ENCODE measurements around the gene FOXO1. TPM values are rescaled to one million over a fixed set of nuclear protein-coding genes. Genes with fewer than 3 reads are reported as not detected.

FOXO1 gene
- total RNA-seq, 4 donors from 2014 or later = 153 to 194 (median 176) TPM

- Histone ChIP-seq H3K36me3 (peaks cover 0 to 15% (median 0%) of the 10 kb centered on the region in 3 donors), H3K27me3 (no peaks in the 10 kb centered on the region), H3K9me3 (no peaks in the 10 kb centered on the region), H3K4me1 (peaks cover 0 to 85% (median 49%) of the 10 kb centered on the region in 4 donors), H3K4me3 (no peak overlapping the region), H3K27ac (peak overlapping the region in 3 of 4 donors; percentile 25 to 79 (median 79))
- no peak for DNase-seq (ENCODE audit: low spot score in 2 of 2)
- TF ChIP-seq EP300 (IDR thresholded peaks at IDR 0.05) = no peak
- no peak for TF ChIP-seq CTCF (IDR thresholded peaks at IDR 0.05)
- no peak for TF ChIP-seq POLR2A (IDR thresholded peaks at IDR 0.05)
- WGBS, 2 donors = 38 to 56% methylated on average over 6 of the region's 6 CpGs
Measured at GRCh38 chr13:40562975-40563349, 103.5 kb downstream of the FOXO1 start.

DNA sequence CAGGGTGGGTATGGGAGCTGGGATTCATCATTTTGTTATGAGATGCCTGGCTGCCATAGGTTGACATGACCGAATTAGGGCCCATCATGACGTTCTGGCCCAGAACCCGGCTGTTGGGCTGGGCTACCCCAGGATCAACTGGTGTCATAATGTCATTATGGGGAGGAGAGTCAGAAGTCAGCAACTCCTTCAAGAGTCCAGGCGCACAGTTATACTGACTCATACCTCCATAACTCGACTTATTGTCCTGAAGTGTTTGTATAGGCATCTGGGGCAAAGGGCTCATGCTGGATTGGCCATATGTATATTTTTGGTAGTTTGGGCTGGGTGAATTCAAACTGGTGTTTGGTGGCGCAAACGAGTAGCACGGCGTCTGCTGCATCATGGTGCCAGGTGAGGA is 106.5 kb downstream of the FOXO1 start:
- TF ChIP-seq EP300 (IDR thresholded peaks at IDR 0.05) (no peak), POLR2A (IDR thresholded peaks at IDR 0.05) (no peak), CTCF (IDR thresholded peaks at IDR 0.05) (no peak)
- H3K27me3 ChIP-seq = no peaks in the 10 kb centered on the region
- DNase-seq (ENCODE audit: low spot score in 2 of 2) = no peak
- WGBS, 2 donors = 94 to 99% methylated on average over 9 of the region's 9 CpGs
- H3K9me3 ChIP-seq = no peaks in the 10 kb centered on the region
- no peak overlapping the region for H3K27ac ChIP-seq
- peaks cover 0 to 84% (median 28%) of the 10 kb centered on the region in 4 donors for H3K4me1 ChIP-seq
- peaks cover 0 to 18% (median 0%) of the 10 kb centered on the region in 3 donors for H3K36me3 ChIP-seq
- H3K4me3 ChIP-seq = no peak overlapping the region

DNA sequence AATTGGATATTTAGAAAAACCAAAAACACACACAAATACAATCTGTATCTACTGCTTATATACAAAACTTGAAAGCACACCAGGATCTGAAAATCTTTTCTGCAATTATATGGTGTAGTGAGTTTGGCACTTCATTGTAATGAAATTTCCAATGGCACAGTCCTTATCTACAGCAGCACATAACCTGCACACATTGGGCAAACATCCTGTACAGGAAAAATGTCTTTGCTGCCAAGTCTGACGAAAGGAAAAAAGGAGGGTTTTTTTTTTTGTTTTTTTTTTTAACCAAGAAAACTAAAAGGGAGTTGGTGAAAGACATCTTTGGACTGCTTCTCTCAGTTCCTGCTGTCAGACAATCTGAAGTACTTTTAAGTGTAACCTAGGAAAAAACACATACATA is 107.8 kb downstream of the FOXO1 start:
- TF ChIP-seq EP300 (IDR thresholded peaks at IDR 0.05) (peak in 1 of 2 donors; percentile 83), CTCF (IDR thresholded peaks at IDR 0.05) (no peak), POLR2A (IDR thresholded peaks at IDR 0.05) (no peak)
- H3K4me1 ChIP-seq = peaks cover 0 to 77% (median 16%) of the 10 kb centered on the region in 4 donors
- WGBS, 2 donors = 19 to 21% methylated on average over 1 of the region's 1 CpG
- H3K27me3 ChIP-seq = no peaks in the 10 kb centered on the region
- H3K27ac ChIP-seq = peak overlapping the region in 1 of 4 donors; percentile 2
- no peaks in the 10 kb centered on the region for H3K9me3 ChIP-seq
- no peak overlapping the region for H3K4me3 ChIP-seq
- peaks cover 0 to 18% (median 0%) of the 10 kb centered on the region in 3 donors for H3K36me3 ChIP-seq
- DNase-seq (ENCODE audit: low spot score in 2 of 2) = no peak

GRCh38 chr13:40556453-40556852 is 110.0 kb downstream of the FOXO1 start:
- Histone ChIP-seq H3K27ac (peak overlapping the region in 1 of 4 donors; percentile 23), H3K4me3 (no peak overlapping the region), H3K36me3 (peaks cover 0 to 18% (median 0%) of the 10 kb centered on the region in 3 donors), H3K4me1 (peaks cover 0 to 65% (median 3%) of the 10 kb centered on the region in 4 donors), H3K27me3 (no peaks in the 10 kb centered on the region), H3K9me3 (no peaks in the 10 kb centered on the region)
- DNase-seq (ENCODE audit: low spot score in 2 of 2) = no peak
- TF ChIP-seq CTCF (IDR thresholded peaks at IDR 0.05) (no peak), POLR2A (IDR thresholded peaks at IDR 0.05) (no peak), EP300 (IDR thresholded peaks at IDR 0.05) (no peak)

DNA sequence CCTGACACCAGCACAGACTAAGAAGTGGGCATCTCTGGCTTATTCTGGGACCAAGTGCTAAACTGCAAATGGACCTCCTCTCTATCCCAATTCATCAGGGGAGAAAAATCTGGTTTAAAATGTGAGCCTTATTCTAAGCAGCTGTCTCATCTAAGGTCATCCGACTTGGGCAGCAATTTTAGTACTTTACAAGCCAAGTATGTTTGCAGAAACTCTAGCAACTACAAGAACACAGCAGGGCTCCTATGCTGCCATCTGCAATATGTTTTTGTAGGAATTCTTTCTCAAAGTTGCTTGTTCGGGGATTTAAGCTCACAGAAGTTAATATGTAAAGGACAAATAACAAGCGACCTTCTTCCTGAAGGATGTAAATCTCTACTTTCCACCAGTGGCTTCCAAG is 113.1 kb downstream of the FOXO1 start:
- Histone ChIP-seq H3K36me3 (peaks cover 0 to 3% (median 0%) of the 10 kb centered on the region in 3 donors), H3K27me3 (no peaks in the 10 kb centered on the region), H3K27ac (no peak overlapping the region), H3K9me3 (no peaks in the 10 kb centered on the region), H3K4me3 (no peak overlapping the region), H3K4me1 (peaks cover 0 to 66% (median 1%) of the 10 kb centered on the region in 4 donors)
- WGBS, 2 donors = 73 to 76% methylated on average over 3 of the region's 3 CpGs
- no peak for DNase-seq (ENCODE audit: low spot score in 2 of 2)
- TF ChIP-seq POLR2A (IDR thresholded peaks at IDR 0.05) (no peak), EP300 (IDR thresholded peaks at IDR 0.05) (no peak), CTCF (IDR thresholded peaks at IDR 0.05) (no peak)
